Gastroesophageal sphincter (tissue), 4 donors: ENCODE measurements around the gene COPS9. TPM values are rescaled to one million over a fixed set of nuclear protein-coding genes. Genes with fewer than 3 reads are reported as not detected.

ENCODE experiments used
- ATAC-seq: fragments of 150-250 bp; one replicate; pipeline ENCODE4 v1.9.1; 2016; ENCODE audit warnings: mild to moderate bottlenecking, moderate library complexity
- H3K27ac ChIP-seq, 4 donors: fragments of 200-600 bp; sonication (generic) in 3 of 4; 1 replicate in 3 of 4; 2 replicates in 1 of 4; pipeline ENCODE4 v1.5.1; 2016 to 2019
- H3K27me3 ChIP-seq: fragments of 200-600 bp; sonication (generic); one replicate; pipeline ENCODE4 v1.5.1; 2019
- H3K36me3 ChIP-seq, 2 donors: fragments of 200-600 bp; sonication (generic); one replicate each; pipeline ENCODE4 v1.5.1; 2019; ENCODE audit warnings: control low read depth in 1 of 2
- H3K4me1 ChIP-seq, 3 donors: fragments of 200-600 bp; sonication (generic); 1 replicate in 2 of 3; 2 replicates in 1 of 3; pipeline ENCODE4 v1.5.1; 2016 to 2019; ENCODE audit warnings: control low read depth in 2 of 3
- H3K4me3 ChIP-seq, 2 donors: fragments of 200-600 bp; sonication (generic); one replicate each; pipeline ENCODE4 v1.5.1; 2019; ENCODE audit warnings: mild to moderate bottlenecking in 1 of 2, moderate library complexity in 1 of 2
- H3K9me3 ChIP-seq, 3 donors: fragments of 200-600 bp; sonication (generic); one replicate each; pipeline ENCODE4 v1.5.1; 2017 to 2019; ENCODE audit warnings: control low read depth in 2 of 3
- EP300 ChIP-seq: sonication (generic); formaldehyde crosslinking; IDR thresholded peaks from one replicate; pipeline ENCODE4 v1.6.1; 2017; ENCODE audit warnings: antibody characterized with exemption, mild to moderate bottlenecking
- POLR2A ChIP-seq, 2 donors: fragments of 450-650 bp; IDR thresholded peaks; one replicate each; pipeline ENCODE4 v1.6.1; 2017; ENCODE audit warnings: antibody characterized with exemption in 2 of 2, mild to moderate bottlenecking in 2 of 2, moderate library complexity in 1 of 2
- POLR2AphosphoS5 ChIP-seq: sonication (generic); formaldehyde crosslinking; IDR thresholded peaks from one replicate; pipeline ENCODE4 v1.6.1; 2017; ENCODE audit warnings: antibody characterized with exemption
- WGBS, 2 donors: methylation state at CpG; one replicate each; pipeline ENCODE4 v1.1.5; 2018; ENCODE audit warnings: low coverage in 1 of 2; 5-methylcytosine and 5-hydroxymethylcytosine counted together
- total RNA-seq, 4 donors: library from RNA; depleted of rRNA; stranded (reverse); fragments of >200 nt; gene quantifications; one replicate each; pipeline ENCODE4 v1.1.0, GENCODE V29; 2016
- TF ChIP-seq, protein P1 (sequence below), 4 experiments: fragments of 200-600 bp in 2 of 4; fragments of 450-650 bp in 2 of 4; sonication (generic) in 1 of 4; IDR thresholded peaks; one replicate each; pipeline ENCODE4 v1.5.1; 2017 to 2019; ENCODE audit warnings: antibody characterized with exemption in 4 of 4, mild to moderate bottlenecking in 2 of 4, moderate library complexity in 2 of 4

COPS9 gene
- total RNA-seq, 4 donors from 2014 or later = 151 to 252 (median 169) TPM

DNA sequence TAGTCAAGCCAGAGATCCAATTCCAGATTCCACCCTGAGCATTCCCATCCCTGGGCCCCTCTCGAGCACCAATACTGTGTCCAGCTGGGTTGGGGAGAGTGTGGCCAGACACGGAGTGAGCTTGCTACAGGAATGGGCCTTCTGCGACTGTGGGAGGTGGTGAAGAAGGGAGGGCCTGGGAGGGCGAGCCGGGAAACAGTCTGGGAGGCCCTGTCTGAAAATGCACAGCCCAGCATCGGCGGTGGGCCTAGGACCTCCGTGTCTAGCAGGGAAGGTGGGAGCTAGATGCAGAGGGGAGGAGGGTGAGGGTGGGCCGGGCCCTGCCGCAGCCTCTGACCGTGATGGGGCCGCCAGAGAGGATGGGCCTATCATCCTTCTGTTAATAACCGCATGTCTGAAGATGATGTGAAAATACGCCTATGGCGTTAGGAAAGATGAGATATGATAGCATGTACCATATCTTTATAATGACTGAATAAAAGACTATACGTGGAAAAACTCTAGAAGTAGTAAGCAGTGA is 6.2 kb upstream of the COPS9 start:
- no peaks in the 10 kb centered on the region for H3K9me3 ChIP-seq
- H3K4me3 ChIP-seq = no peak overlapping the region
- ATAC-seq = no peak
- no peak overlapping the region for H3K27ac ChIP-seq
- peaks cover 43% of the 10 kb centered on the region for H3K27me3 ChIP-seq
- H3K4me1 ChIP-seq = peaks cover 0 to 8% (median 0%) of the 10 kb centered on the region in 3 donors
- WGBS, 2 donors = 87 to 88% methylated on average over 5 to 10 of the region's 16 CpGs
- H3K36me3 ChIP-seq = no peaks in the 10 kb centered on the region
- TF ChIP-seq, protein P1, sequence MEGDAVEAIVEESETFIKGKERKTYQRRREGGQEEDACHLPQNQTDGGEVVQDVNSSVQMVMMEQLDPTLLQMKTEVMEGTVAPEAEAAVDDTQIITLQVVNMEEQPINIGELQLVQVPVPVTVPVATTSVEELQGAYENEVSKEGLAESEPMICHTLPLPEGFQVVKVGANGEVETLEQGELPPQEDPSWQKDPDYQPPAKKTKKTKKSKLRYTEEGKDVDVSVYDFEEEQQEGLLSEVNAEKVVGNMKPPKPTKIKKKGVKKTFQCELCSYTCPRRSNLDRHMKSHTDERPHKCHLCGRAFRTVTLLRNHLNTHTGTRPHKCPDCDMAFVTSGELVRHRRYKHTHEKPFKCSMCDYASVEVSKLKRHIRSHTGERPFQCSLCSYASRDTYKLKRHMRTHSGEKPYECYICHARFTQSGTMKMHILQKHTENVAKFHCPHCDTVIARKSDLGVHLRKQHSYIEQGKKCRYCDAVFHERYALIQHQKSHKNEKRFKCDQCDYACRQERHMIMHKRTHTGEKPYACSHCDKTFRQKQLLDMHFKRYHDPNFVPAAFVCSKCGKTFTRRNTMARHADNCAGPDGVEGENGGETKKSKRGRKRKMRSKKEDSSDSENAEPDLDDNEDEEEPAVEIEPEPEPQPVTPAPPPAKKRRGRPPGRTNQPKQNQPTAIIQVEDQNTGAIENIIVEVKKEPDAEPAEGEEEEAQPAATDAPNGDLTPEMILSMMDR (IDR thresholded peaks at IDR 0.05) = no peak
- TF ChIP-seq POLR2AphosphoS5 (no peak), EP300 (no peak), POLR2A (IDR thresholded peaks at IDR 0.05) (no peak)

DNA sequence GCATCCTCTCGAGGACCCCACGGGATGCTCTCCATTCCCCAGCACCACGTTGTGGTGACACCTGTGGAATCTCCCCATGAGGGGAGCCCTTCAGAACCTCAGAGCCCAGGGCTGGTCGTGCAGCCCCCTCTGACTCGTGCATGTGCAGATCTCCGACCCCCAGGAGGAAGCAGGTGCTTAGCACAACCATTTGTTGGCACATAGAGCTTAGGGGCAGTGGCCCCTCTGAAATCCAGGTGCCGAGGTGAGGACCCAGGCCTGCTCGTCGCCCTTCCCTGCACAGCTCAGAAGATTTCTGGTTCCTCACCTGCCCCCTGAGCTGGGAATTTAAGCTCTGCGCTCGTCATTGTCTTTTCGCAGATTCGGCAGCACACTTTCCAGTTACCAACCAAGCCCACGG is 5.6 kb upstream of the COPS9 start:
- H3K27me3 ChIP-seq = peaks cover 43% of the 10 kb centered on the region
- TF ChIP-seq POLR2A (IDR thresholded peaks at IDR 0.05) (no peak), EP300 (no peak), POLR2AphosphoS5 (no peak)
- TF ChIP-seq, protein P1 (IDR thresholded peaks at IDR 0.05) = no peak
- no peaks in the 10 kb centered on the region for H3K36me3 ChIP-seq
- 88 to 95% methylated on average over 5 to 7 of the region's 14 CpGs for whole genome bisulfite sequencing, 2 donors
- no peaks in the 10 kb centered on the region for H3K9me3 ChIP-seq
- ATAC-seq = no peak
- H3K4me1 ChIP-seq = peaks cover 0 to 13% (median 0%) of the 10 kb centered on the region in 3 donors
- H3K4me3 ChIP-seq = no peak overlapping the region
- no peak overlapping the region for H3K27ac ChIP-seq

DNA sequence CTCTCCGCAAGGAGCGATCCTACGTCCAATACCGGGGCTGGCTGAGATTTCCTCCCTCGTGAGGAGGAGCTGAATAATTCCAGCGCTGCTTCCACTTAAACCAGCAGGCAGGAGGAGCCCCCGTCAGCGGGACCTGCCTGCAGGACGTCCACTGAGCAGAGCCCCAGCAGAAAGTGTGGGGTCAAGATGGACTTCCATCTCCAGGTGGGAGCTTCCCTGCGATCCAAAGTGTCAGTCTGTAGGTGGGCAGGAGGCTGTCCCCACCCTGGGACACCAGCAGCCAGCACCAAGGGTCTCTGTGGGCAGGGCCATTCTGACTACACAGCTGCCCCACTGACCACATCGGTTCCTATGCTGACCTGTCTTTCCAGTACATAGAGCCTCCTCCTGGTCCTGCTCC is 4.8 kb upstream of the COPS9 start:
- no CpG with 5 or more reads among the region's 11 CpGs for WGBS, 2 donors
- peaks cover 35% of the 10 kb centered on the region for H3K27me3 ChIP-seq

DNA sequence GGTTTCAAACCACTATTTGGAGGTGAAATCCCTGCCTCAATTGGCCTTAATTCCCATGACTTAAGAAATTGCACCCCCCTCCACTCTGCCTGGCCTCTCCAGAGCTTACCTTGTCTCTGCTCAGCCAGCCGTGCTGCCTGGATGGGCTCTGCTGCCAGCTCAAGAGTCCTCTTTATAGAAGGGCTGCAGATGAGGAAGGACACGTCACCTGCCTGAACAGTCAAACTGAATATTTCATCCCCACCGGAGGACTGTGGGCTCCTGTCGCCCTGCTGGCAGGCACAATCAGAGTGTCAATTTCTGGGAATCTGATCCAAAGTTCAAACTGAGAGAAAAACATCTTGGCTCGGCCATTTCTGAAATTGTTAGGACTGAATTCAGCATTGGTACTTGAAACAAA is 4.4 kb upstream of the COPS9 start, which contains the start of gene OTOS:
TSS of gene OTOS (minus strand) at position 148 of the 400 bp plus-strand sequence. CDS start 332 bp downstream, outside the sequence.
- no peaks in the 10 kb centered on the region for H3K36me3 ChIP-seq
- WGBS, 2 donors = 14% methylated on average over 1 of the region's 5 CpGs; no CpG with 5 or more reads in 1 of the 2 donors
- peaks cover 0 to 19% (median 0%) of the 10 kb centered on the region in 3 donors for H3K4me1 ChIP-seq

More for the DNA sequence above, 4.8 kb upstream of the COPS9 start:
- ATAC-seq = no peak
- Histone ChIP-seq H3K27ac (no peak overlapping the region), H3K4me1 (peaks cover 0 to 18% (median 0%) of the 10 kb centered on the region in 3 donors), H3K9me3 (no peaks in the 10 kb centered on the region), H3K36me3 (no peaks in the 10 kb centered on the region), H3K4me3 (no peak overlapping the region)
- TF ChIP-seq POLR2A (IDR thresholded peaks at IDR 0.05) = no peak
- no peak for TF ChIP-seq POLR2AphosphoS5
- no peak for TF ChIP-seq EP300
- TF ChIP-seq, protein P1 (IDR thresholded peaks at IDR 0.05) = no peak

More for the DNA sequence above, 4.4 kb upstream of the COPS9 start, which contains the start of gene OTOS:
- ATAC-seq = no peak
- H3K27me3 ChIP-seq = peaks cover 33% of the 10 kb centered on the region
- H3K27ac ChIP-seq = no peak within 1 kb of the TSS
- no peak within 1 kb of the TSS for H3K4me3 ChIP-seq
- H3K9me3 ChIP-seq = no peaks in the 10 kb centered on the region
- TF ChIP-seq, protein P1 (IDR thresholded peaks at IDR 0.05) = no peak
- TF ChIP-seq EP300 (no peak), POLR2A (IDR thresholded peaks at IDR 0.05) (no peak), POLR2AphosphoS5 (no peak)
